ENCODE measurements around the gene CST9.
"Not testable (repeated sequence)": the region's sequence is repeated elsewhere in the genome, so short reads cannot be mapped to it uniquely, and the experiment has no call there.

The CST9 gene

GRCh38 chr20:23585808-23586734 lies 19.6 kb downstream of the CST9 start:
- no peak for DNase-seq

DNA sequence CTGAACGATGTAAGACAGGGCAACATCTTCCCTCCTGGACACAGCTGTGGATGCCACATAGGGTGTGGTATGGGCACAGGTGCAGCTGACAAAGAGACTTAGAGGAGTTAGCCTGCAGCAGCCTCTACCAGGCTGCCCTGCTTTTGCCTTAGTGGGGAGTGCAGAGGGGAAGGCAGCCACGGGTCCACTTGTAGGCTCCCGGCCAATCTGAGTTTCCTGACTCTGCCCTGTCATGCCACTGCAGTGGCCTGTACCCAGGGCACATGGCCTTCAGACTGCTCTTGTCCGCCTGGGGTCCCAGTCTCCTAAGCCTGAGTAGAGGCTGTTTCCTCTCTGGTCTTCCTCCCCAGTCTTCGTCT lies 20.3 kb downstream of the CST9 start:
- DNase-seq: no peak

DNA sequence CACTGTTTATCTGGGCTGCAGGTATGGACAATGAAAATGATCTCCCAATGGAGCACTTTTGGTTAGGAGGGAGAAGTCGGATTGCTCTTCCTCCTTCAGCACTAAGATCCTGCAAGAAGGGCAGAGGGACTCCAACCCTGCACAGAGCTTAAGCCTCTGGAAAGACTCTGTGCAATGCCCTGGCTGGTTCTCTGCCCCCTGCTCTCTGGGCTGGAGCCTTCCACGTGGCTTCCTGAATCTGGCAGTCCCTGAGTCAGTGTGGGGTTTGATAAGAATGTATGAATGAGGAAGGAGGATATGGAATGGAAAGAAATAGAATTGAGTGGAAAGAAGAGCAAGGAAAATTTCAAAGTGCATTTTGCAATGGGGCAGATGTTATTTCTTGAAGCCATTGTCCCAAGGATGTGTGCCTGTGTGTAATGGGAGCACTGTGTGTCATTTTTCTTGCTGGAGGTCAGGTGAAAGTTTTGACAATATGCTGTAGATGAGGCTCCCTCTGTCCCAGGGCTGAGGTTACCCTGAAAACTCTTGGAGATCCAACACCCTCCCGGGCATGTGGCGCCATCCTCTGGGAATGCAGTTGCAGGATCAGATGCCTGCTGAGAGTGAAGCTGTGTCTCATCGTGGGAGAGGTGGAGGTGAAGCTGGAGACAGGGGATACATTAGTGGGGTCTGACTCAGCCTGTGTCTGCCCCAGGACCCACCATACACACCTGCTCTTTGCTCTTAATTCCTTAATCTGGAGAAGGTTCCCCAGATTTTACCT lies 21.1 kb downstream of the CST9 start:
- DNase-seq: no peak

GRCh38 chr20:23583526-23583925 lies 22.2 kb downstream of the CST9 start:
- no peak for DNase-seq

DNA sequence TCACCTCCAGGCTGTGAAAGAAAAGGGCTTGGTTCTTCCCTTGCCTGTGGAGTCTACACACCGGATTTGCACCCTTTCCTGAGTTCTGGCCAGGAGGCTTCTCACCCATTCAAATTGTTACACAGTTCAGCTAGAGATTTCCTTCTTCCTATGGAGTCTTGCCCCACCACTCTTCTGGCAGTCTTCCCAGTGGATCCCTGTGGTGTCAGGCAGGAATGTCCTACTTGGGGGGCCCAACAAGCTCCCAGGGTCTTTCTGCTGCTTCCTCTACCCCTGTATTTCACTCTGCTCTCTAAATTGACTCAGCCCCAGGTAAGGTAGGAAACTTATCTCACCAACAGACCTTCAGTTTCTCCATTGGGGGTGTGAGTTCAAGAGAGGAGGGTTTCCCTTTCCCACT lies 23.4 kb downstream of the CST9 start:
- DNase-seq: no peak

GRCh38 chr20:23581833-23582232 lies 23.9 kb downstream of the CST9 start:
- DNase-seq: not testable (repeated sequence)

GRCh38 chr20:23574977-23575376 lies 30.7 kb downstream of the CST9 start:
- DNase-seq: no peak

DNA sequence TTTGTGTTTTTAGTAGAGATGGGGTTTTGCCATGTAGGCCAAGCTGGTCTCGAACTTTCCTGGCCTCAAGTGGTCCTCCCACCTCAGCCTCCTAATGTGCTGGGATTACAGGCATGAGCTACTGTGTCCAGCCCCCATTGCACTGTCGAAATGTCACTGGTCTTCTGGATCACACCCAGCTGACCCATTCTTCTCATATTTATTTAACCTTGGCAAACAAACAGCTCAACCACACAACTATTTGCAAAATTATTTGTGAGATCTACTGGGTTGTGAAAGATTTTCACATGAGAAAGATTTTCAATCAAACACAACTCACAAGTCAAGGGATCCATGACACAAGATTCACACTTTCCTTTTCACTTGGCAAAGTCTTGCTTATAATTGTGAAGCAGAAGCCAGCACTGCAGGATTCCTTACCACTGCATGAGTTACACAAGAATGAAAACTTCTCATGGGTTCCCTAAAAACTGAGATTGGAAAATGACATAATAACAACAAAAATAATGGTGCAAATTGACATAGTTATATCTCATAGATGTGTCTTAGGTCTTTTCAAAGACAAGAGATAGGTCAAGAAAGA lies 35.4 kb downstream of the CST9 start:
- DNase-seq: no peak

DNA sequence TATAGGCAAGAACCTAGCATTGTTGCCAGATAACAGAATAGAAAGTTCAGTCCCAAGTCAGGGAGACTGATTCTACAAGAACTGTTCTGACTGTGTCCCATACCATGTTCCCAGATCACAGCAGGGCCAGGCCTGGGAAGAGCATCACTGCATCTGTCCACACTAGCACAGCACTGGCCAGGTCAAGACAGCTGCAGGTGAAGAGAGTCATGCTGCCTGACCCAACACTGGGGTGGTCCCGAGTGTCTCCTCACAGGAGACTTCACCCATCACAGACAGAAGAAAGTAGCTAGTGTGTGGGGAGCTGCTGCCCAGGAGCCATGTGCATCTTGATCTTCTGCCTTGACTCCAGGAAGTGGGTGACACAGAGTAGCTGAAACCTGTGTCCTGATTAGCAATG lies 36.1 kb downstream of the CST9 start:
- no peak for DNase-seq

GRCh38 chr20:23568971-23569330 lies 36.8 kb downstream of the CST9 start:
- no peak for DNase-seq

DNA sequence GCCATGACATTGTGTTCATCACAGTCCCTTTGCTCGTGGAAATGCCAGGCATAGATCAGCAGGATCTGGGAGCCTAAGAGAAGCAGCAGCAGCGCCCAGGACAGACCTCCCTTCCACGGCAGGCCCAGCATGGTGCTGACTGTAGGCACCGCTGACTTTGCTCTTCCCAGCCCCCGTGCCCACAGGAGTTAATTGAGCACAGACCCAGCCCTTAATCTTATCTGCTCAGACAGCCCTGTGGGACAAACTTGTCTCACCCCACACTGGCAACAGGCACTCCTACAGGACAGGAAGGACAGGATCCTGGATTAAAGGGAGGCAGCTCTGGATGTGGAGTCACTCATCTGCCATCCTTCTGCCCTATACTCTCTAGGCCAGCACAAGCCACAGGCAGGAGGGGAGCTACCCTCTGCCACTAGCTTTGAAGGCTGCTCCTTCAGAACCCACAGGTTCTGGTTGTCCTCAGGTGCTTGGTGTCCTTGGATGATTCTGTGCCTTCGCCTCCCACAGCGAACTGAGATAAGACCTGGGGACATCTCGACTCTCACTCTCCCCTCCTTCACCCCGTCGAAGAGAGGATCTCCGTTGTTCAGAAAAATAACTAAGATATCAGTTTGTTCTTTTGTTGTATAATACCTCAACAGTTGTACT lies 37.3 kb downstream of the CST9 start, which contains the start of gene CST9L:
Gene CST9L (minus strand): TSS at position 165 of the 651 bp plus-strand sequence. CDS start 34 bp downstream, at position 131.
- DNase-seq: no peak

GRCh38 chr20:23566199-23566932 lies 39.4 kb downstream of the CST9 start:
- no peak for DNase-seq

GRCh38 chr20:23565503-23566045 lies 40.1 kb downstream of the CST9 start:
- DNase-seq: no peak

GRCh38 chr20:23564927-23565326 lies 40.8 kb downstream of the CST9 start:
- no peak for DNase-seq

DNA sequence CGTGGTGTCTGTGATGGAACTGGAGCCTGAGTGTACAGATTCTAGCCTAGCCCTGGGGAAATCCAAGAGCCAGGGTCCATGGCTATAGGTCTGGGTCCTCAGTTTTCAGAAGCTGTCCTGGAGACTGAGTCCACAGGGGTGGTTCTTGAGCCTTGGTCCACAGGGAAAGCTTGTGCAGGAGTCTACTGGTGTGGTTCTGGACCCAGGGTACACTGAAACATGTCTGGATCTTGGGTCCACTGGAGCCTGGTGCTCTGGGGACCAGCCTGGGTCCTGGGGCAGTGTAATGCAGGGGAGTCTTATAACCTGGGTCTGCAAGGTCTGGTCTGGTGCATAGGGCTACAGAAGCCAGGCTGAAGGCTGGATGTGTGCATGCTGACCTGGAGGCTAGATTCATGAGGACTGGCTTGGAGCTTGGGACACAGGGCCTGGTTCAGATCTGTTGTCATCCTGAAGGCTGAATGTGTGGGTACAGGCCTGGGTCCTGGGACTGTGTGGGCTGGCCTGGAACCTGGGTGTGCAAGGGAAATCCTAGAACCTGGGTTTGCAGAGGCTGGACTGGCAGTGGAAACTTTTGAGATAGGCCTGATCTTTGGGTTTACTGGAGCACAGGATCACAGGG lies 42.9 kb downstream of the CST9 start:
- no peak for DNase-seq

DNA sequence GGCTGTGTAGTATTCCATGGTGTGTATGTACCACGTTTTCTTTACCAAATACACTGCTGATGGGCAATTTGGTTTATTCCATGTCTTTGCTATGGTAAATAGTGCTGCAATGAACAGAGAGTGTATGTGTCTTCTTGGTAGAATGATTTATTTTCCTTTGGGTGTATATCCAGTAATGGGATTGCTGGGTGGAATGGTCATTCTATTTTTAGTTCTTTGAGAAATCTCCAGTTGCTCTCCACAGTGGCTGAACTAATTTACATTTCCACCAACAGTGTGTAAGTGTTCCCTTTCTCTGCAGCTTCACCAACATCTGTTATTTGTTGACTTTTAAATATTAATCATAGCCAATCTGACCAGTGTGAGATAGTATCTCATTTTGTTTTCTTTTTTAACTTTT lies 51.3 kb downstream of the CST9 start:
- DNase-seq: no peak
